HG03521 (cell line): ENCODE measurements around the gene COPS6.

Experiments used
- ATAC-seq: cut with Tn5 transposase; IDR thresholded peaks from one replicate; pipeline ENCODE4 v1.9.1; 2021; ENCODE audit warnings: mild to moderate bottlenecking, moderate library complexity; ENCODE audit not compliant: unreplicated experiment

COPS6 gene

DNA sequence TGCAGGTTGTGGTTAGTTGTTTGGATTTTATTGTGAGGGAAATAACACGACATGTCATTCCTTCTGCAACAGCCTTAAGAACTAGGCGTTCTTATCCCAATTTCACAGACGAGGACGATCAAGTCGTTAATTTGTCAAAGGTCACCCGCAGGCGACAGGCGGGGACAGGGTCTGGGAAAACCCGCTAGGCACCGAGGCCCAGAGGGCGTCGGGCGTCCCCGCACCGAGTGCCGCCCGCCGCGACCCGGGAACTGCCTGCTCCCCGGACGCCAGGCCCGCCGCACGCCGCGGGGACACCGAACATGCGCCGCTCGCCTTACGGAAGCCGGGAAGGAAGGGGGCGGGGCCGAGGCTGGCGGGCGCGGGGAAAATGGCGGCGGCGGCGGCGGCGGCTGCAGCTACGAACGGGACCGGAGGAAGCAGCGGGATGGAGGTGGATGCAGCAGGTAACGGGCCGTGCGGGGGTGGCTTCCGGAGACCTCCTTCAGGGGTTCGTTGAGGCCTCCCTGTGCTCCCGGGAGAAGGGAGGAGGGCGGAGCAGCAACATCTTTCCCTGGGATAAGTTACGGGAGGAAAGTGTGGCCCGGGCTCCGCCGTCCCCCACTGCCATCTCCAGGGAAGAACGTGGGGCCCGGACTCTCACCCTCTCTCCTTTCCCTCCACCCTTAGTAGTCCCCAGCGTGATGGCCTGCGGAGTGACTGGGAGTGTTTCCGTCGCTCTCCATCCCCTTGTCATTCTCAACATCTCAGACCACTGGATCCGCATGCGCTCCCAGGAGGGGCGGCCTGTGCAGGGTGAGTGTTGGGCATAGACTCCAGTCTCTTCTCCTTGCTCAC lies at the start of gene COPS6:
TSS of gene COPS6 (plus strand) at position 349 of the 837 bp plus-strand sequence. CDS start at position 371, 22 bp downstream.
- ATAC-seq: peak; percentile 42

DNA sequence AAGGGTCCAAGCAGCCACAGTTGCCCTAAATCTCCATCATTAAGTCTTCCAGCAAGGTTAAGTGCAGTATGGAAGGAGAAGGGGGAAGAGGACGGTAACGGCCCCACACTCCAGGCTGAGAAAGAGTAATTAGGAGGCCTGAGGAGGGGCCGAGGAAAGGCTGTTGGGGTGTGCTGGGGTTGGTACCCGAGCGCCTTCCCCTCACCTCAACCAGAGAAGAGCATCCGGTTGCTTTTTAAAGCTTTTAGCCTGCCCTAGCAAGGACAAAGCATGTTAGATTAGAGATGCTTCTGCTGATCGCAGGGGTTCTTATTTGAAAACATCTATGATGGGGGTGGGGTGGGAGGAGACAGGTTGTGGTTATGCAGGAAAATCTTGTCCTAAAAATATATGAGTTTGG lies 48.2 kb upstream of the COPS6 start:
- ATAC-seq: no peak

DNA sequence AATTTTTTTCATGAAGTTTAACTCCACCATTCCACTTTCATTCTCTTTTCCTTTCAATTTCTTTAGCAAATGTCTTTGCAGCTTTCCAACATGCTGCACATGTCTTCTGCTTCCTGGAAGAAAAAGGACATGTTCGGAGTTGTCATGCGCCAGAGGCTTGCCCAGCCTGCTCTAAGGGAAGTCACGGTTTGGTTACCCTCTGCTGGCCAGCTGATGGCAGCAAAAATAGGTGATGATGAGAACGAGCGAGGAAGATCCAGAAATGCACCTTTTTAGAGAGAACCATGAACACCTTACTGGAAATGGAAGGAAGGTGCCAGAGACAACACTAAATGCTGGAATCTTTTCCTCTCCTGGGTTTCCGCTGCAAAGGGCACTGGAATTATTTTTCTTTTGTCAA lies 44.1 kb upstream of the COPS6 start:
- ATAC-seq: no peak

- ATAC-seq: no peak
Measured at GRCh38 chr7:100048680-100049079, 40.1 kb upstream of the COPS6 start.

DNA sequence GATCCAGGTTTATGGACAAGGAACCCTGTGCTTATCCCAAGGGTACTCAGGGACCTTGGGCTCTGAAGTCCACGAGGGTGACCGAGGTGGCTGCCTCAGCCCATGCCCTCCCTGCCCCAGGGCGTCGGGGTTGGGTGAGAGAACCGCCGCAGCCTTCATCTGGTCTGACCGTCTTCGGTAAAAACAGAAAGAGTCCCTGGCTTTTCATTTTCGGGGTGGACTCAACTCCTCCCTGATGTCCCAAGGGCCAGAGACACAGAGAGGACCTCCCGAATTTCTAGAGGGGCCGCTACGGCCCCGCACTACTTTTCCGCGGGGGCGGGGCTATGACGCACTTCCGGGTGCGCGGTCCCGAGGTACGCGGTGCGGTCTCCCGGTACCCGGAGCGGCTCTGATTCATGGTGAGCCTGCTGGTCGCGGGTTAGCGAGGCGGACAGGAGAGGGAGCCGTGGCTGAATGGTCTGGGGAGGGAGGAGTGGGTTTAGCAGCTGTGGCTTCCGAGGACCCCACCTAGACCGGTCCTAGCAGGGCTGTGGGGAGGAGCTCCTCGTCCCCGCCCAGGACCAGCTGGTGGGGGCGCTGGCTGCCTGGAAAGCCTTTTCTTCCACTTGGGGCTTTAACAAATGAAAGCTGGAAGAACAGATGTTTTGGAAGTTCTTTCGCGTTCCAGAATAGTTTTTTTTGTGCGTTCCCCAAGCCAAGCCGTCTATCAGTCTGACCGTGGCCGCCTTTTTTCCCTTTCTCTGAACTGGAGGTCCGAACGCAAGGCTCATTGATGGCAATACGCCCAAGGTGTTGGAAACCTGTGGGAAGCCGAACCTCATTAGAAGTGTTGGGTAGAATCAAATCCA lies 39.1 kb upstream of the COPS6 start, which contains the start of gene ZSCAN21:
TSS of gene ZSCAN21 (plus strand) at position 334 of the 851 bp plus-strand sequence. CDS start 7,233 bp downstream, outside the sequence.
- peak; percentile 89 for ATAC-seq

DNA sequence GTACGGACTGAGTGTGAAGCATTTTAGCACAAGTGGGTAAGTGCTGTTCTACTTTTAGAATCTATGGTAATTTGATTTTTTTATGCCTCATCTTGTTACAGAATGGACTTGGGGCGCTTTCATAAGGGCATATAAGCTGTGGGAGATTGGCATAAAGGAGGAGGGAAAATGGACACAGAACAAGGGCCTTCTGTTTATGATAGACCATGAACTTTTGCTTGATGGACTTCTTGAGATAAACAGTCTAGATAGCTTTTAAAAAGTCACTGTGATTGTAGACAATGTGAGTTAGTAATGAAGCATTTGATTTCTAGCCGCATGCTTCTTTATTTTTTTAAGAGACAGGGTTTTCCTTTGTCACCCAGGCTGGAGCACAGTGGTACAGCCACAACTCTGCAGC lies 37.2 kb upstream of the COPS6 start:
- ATAC-seq: no peak

- no peak for ATAC-seq
Measured at GRCh38 chr7:100053215-100053614, 35.6 kb upstream of the COPS6 start.

DNA sequence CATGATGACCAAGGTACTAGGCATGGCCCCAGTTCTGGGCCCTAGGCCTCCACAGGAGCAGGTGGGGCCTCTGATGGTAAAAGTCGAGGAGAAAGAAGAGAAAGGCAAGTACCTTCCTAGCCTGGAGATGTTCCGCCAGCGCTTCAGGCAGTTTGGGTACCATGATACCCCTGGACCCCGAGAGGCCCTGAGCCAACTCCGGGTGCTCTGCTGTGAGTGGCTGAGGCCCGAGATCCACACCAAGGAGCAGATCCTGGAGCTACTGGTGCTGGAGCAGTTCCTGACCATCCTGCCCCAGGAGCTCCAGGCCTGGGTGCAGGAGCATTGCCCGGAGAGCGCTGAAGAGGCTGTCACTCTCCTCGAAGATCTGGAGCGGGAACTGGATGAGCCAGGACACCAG lies 31.8 kb upstream of the COPS6 start:
- ATAC-seq: no peak

DNA sequence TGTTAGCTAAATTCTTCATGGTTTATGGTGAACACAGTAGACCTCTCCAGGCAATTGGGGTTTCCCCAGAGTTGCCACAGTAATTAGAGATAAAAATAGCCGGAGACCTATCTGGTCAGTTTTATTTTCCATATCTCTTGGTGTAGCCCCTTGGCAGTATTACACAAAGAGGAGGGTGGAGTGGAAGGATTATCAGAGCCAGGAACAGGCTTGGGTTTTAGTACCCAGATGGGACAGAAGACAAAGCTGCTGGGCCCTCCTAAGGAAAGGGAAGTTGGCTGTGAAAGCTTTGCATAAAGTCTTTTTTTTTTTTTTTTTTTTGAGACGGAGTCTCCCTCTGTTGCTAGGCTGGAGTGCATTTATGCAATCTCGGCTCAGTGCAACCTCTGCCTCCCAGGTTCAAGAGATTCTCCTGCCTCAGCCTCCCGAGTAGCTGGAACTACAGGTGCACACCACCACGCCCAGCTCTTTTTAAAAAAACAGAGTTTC lies 29.5 kb upstream of the COPS6 start:
- ATAC-seq: no peak

- no peak for ATAC-seq
Measured at GRCh38 chr7:100061518-100062193, 27.1 kb upstream of the COPS6 start.

- no peak for ATAC-seq
Measured at GRCh38 chr7:100063376-100063775, 25.4 kb upstream of the COPS6 start.

GRCh38 chr7:100064162-100064561 lies 24.6 kb upstream of the COPS6 start:
- ATAC-seq: no peak

- ATAC-seq: no peak
Measured at GRCh38 chr7:100065452-100066186, 23.1 kb upstream of the COPS6 start.

GRCh38 chr7:100066953-100067352 lies 21.8 kb upstream of the COPS6 start:
- ATAC-seq: no peak

DNA sequence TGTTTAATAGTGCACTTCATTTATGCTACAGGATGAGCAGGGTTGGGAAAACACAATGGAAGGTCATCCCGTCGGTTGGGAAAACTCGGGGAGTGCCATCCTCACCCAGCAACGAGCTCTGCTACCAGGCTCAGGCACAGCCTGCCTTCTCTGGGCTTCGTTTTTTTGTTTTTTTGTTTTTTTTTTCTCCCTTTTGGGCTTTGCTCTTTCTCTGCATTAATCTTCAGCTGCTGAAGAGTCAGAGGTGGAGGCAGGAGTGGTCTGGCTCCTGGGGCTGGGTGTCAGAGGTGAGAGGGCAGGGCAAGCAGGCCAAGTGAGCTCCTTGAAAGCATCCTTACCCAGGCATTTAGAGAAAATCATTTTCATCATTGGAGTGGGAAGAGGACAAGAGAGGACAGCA lies 18.8 kb upstream of the COPS6 start:
- no peak for ATAC-seq

DNA sequence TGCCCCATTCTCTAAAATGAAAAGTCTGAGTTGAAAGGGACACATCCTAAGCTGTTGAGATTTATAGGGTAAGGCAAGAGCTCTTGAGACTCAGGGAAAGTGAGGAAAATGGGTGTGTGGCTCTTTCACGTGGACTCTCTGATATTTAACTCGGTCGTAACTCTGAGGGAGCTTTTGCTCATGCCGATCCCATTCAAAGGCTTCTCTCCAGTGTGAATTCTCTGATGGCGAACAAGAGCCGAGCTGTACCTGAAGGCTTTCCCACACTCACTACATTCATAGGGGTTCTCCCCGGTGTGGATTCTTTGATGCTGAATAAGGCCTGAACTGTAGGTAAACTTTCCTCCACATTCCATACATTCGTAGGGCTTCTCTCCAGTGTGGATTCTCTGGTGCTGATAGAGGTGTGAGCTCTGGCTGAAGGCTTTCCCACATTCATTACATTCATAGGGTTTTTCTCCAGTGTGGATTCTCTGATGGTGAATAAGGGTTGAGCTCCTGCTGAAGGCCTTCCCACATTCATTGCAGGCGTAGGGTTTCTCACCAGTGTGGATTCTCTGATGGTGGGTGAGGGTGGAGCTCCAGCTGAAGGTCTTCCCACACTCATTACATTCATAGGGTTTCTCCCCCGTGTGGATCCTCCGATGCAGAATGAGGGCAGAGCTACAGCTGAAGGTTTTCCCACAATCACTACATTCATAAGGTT lies 17.6 kb upstream of the COPS6 start:
- no peak for ATAC-seq

- ATAC-seq: no peak
Measured at GRCh38 chr7:100072462-100072861, 16.3 kb upstream of the COPS6 start.

- ATAC-seq: no peak
Measured at GRCh38 chr7:100074841-100075240, 13.9 kb upstream of the COPS6 start.

- no peak for ATAC-seq
Measured at GRCh38 chr7:100075418-100075817, 13.4 kb upstream of the COPS6 start.

DNA sequence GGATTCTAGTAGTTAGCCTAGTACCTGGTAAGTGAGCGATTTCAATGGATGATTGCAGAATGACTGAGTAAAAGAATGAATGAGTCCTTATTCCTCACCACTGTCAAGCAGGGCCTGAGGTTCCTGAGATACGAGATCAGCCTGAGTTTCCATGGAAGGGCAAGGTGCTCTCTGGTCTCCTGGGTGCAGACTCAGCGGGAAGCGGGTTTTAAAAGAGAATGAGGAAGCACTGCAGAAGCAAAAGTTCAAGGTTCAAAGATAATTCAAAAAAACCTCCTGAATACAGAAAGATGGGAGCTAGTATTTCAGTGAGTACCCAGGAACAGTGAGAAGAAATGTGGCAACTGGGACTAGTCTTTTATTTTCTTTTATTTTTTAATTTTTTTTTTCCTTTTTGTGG lies 11.6 kb upstream of the COPS6 start:
- ATAC-seq: no peak
